Measurements from ENCODE around the gene FGFRL1. TPM values are rescaled to one million over a fixed set of nuclear protein-coding genes. Genes with fewer than 3 reads are reported as not detected.
A peak's percentile ranks its signal among the peaks of the same experiment; 100 is the strongest.

The FGFRL1 gene
- total RNA-seq, 1 experiment from 2014 or later, result 33.5 TPM

- intact Hi-C loops (cut with micrococcal nuclease), result loop anchor here (1.0 to 2.0 kb wide), 2 partner anchors 40 to 226 kb away; no protein-coding TSS in a partner anchor
- POLR2A ChIA-PET, result no interaction called here
- H3K4me1 Mint-ChIP-seq (ENCODE audit: insufficient read depth, unreplicated experiment), result peaks cover 18% of the 10 kb centered on the region
- peaks cover 5% of the 10 kb centered on the region for H3K36me3 Mint-ChIP-seq (ENCODE audit: insufficient read depth, unreplicated experiment)
- CTCF ChIA-PET, result no interaction called here
- H3K9me3 Mint-ChIP-seq (ENCODE audit: unreplicated experiment), result no peaks in the 10 kb centered on the region
- no TSS peak for BruUV-seq (replicated peaks)
- TF ChIP-seq CTCF (IDR thresholded peaks at IDR 0.05; ENCODE audit: unreplicated experiment), result no peak
- no peak overlapping the region for H3K27ac Mint-ChIP-seq (ENCODE audit: low read depth, unreplicated experiment)
- H3K4me3 Mint-ChIP-seq (ENCODE audit: unreplicated experiment), result no peak overlapping the region
- DNase-seq (ENCODE audit: unreplicated experiment), result no peak
- H3K27me3 Mint-ChIP-seq (ENCODE audit: insufficient read depth, unreplicated experiment), result no peaks in the 10 kb centered on the region
Observed at GRCh38 chr4:1042352-1043055, 31.1 kb downstream of the FGFRL1 start.

GRCh38 chr4:1043162-1043561, 31.7 kb downstream of the FGFRL1 start:
- DNase-seq (ENCODE audit: unreplicated experiment), result no peak
- Mint-ChIP-seq H3K36me3 (ENCODE audit: insufficient read depth, unreplicated experiment) (peaks cover 5% of the 10 kb centered on the region), H3K9me3 (ENCODE audit: unreplicated experiment) (no peaks in the 10 kb centered on the region), H3K4me3 (ENCODE audit: unreplicated experiment) (no peak overlapping the region), H3K27ac (ENCODE audit: low read depth, unreplicated experiment) (no peak overlapping the region), H3K4me1 (ENCODE audit: insufficient read depth, unreplicated experiment) (peaks cover 18% of the 10 kb centered on the region), H3K27me3 (ENCODE audit: insufficient read depth, unreplicated experiment) (no peaks in the 10 kb centered on the region)
- intact Hi-C loops (cut with micrococcal nuclease), result loop anchor here (1.0 to 2.0 kb wide), 2 partner anchors 40 to 225 kb away; no protein-coding TSS in a partner anchor
- CTCF ChIA-PET, result interaction anchor here (0.6 kb wide), 4 partner anchors 78 to 747 kb away, joined by 3 read pairs; no protein-coding TSS in a partner anchor
- POLR2A ChIA-PET, result interaction anchor here (0.6 kb wide), 1 partner anchor 134 kb away, joined by 3 read pairs; no protein-coding TSS in a partner anchor
- TF ChIP-seq CTCF (IDR thresholded peaks at IDR 0.05; ENCODE audit: unreplicated experiment), result no peak
- no TSS peak for BruUV-seq (replicated peaks)

DNA sequence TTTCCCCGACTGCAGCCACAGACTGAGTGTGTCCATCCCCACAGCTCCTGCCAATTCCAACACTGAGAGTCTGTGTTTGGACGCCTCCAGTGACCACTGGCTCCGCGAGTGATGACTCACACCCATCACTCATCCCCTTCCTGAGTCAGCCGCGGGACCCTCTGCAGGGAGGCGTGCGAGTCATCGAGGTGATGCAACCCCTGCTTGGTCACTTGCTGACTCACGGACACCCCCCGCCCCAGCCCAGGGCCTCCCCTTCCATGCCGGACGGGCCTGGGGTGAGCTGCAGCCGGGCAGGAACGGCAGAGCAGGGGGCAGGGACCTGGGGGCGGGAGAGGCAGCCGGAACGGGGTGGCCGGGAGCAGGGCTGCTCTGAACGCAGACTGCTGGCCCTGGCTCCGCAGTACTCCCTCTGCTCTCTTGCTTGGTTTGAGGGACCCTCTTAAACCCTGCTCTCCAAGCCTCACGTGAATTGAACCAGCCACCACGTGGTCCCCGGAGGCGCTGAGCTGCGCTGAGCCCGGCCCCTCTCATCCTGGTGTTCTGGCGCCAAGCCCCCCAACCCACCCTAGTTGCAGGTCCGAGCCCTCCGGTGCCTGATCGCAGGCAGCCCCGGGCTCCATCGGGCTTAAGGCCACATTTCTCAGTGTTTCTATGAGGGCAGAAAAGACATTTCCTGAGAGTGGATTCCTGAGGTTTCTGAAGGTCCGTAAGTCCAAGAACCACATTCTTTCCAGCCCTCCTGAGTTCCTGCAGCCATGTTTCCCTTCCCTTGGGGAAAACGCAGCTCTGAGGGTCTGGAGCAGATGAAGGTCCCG, 32.4 kb downstream of the FGFRL1 start:
- Mint-ChIP-seq H3K36me3 (ENCODE audit: insufficient read depth, unreplicated experiment) (peaks cover 5% of the 10 kb centered on the region), H3K4me1 (ENCODE audit: insufficient read depth, unreplicated experiment) (peaks cover 18% of the 10 kb centered on the region), H3K4me3 (ENCODE audit: unreplicated experiment) (no peak overlapping the region), H3K27ac (ENCODE audit: low read depth, unreplicated experiment) (no peak overlapping the region), H3K9me3 (ENCODE audit: unreplicated experiment) (no peaks in the 10 kb centered on the region), H3K27me3 (ENCODE audit: insufficient read depth, unreplicated experiment) (no peaks in the 10 kb centered on the region)
- intact Hi-C loops (cut with micrococcal nuclease), result loop anchor here (1.0 to 2.0 kb wide), 2 partner anchors 39 to 224 kb away; no protein-coding TSS in a partner anchor
- no peak for TF ChIP-seq CTCF (IDR thresholded peaks at IDR 0.05; ENCODE audit: unreplicated experiment)
- no TSS peak for BruUV-seq (replicated peaks)
- CTCF ChIA-PET, result interaction anchor here (0.6 kb wide), 4 partner anchors 77 to 746 kb away, joined by 3 read pairs; no protein-coding TSS in a partner anchor
- peak; percentile 100 for DNase-seq (ENCODE audit: unreplicated experiment)
- POLR2A ChIA-PET, result interaction anchor here (0.6 kb wide), 1 partner anchor 133 kb away, joined by 3 read pairs; no protein-coding TSS in a partner anchor

Measured in MCF 10A (cell line).